Thyroid gland (tissue), 4 donors: Measurements from ENCODE around the gene SCP2.

Experiments
- CTCF ChIP-seq, 6 experiments: fragments of 200-600 bp in 3 of 6; fragments of 450-650 bp in 3 of 6; sonication (generic) in 3 of 6; IDR thresholded peaks; one replicate each; pipeline ENCODE4 v1.5.1; 2016 to 2019; ENCODE audit warnings: antibody characterized with exemption in 6 of 6, mild to moderate bottlenecking in 2 of 6, inconsistent platforms in 1 of 6, moderate library complexity in 1 of 6
- POLR2A ChIP-seq, 2 donors: fragments of 450-650 bp; IDR thresholded peaks; one replicate each; pipeline ENCODE4 v1.6.1; 2017; ENCODE audit warnings: antibody characterized with exemption in 2 of 2, mild to moderate bottlenecking in 2 of 2, moderate library complexity in 1 of 2

GRCh38 chr1:53073287-53073686 is 146.2 kb downstream of the SCP2 start:
- TF ChIP-seq CTCF (IDR thresholded peaks at IDR 0.05) (no peak), POLR2A (IDR thresholded peaks at IDR 0.05) (no peak)
